Measurements from ENCODE around the gene CASQ1. TPM values are rescaled to one million over a fixed set of nuclear protein-coding genes. Genes with fewer than 3 reads are reported as not detected.

CASQ1 gene
- total RNA-seq, 1 donor from 2014 or later, result 1.7 TPM

DNA sequence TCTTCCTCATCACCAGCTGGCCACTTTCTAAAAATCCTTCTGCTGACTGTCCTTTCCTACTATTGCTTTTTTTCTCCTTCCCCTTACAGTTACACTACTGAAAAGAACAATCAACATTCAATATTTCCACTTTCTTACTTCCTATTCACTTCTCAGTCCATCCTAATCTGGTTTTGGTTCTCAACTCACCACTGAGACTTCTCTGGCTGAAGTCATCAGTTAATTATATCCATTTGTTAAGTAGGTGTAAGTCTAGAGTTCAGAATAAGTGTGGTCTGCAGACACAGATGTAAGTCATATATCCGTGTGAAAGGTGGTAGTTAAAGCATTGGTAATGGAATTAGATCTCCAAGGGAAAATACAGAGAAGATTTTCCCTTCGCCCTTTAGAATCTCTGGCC, 36.2 kb downstream of the CASQ1 start:
- Histone ChIP-seq H3K4me3 (ENCODE audit: insufficient read depth, low read depth, low read length) (no peak overlapping the region), H2AFZ (ENCODE audit: low read depth, low read length) (no peak overlapping the region), H3K4me1 (ENCODE audit: insufficient read depth, low read length) (no peaks in the 10 kb centered on the region), H3K36me3 (ENCODE audit: insufficient read depth, low read length) (peaks cover 68% of the 10 kb centered on the region), H3K9ac (ENCODE audit: low read length) (no peak overlapping the region), H3K27me3 (ENCODE audit: insufficient read depth, low read length) (no peaks in the 10 kb centered on the region), H3K27ac (ENCODE audit: low read depth, low read length) (no peak overlapping the region), H3K79me2 (ENCODE audit: insufficient read depth, low read length) (no peaks in the 10 kb centered on the region), H3K9me3 (ENCODE audit: insufficient read depth, low read depth, low read length) (no peaks in the 10 kb centered on the region), H3K4me2 (ENCODE audit: low read length) (no peak overlapping the region), H4K20me1 (ENCODE audit: insufficient read depth, low read length) (peaks cover 24% of the 10 kb centered on the region)
- FAIRE-seq (no peak), DNase-seq (ENCODE audit: low read depth) (no peak)
- H3K27me3 Mint-ChIP-seq (ENCODE audit: low read depth, unreplicated experiment), result no peaks in the 10 kb centered on the region
- H3K27ac Mint-ChIP-seq (ENCODE audit: unreplicated experiment), result no peak overlapping the region
- H3K4me3 Mint-ChIP-seq (ENCODE audit: unreplicated experiment), result no peak overlapping the region
- no peaks in the 10 kb centered on the region for H3K9me3 Mint-ChIP-seq (ENCODE audit: unreplicated experiment)
- H3K36me3 Mint-ChIP-seq (ENCODE audit: low read depth, unreplicated experiment), result peaks cover 11% of the 10 kb centered on the region
- TF ChIP-seq EZH2 (IDR thresholded peaks at IDR 0.05; ENCODE audit: insufficient read depth, low read length), result no peak
- no peaks in the 10 kb centered on the region for H3K4me1 Mint-ChIP-seq (ENCODE audit: low read depth, unreplicated experiment)

DNA sequence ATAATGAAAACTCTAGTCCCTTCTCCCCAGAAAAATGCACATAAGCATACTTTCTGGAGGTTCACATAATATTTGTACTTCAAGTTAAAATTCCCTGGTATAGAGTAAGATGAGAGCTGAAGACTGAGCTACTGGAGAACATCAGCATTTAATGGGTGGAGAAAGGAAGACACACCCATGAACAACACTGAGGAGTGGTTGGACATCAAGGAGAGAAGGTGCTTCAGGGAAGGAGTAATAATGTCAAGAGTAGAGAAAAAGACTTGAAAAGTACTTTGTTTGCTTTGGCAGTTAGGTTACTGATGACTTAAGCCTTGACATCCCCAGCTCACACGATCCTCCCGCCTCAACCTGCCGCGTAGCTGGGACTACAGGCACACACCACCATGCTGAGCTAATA, 36.7 kb downstream of the CASQ1 start:
- TF ChIP-seq, protein P1, sequence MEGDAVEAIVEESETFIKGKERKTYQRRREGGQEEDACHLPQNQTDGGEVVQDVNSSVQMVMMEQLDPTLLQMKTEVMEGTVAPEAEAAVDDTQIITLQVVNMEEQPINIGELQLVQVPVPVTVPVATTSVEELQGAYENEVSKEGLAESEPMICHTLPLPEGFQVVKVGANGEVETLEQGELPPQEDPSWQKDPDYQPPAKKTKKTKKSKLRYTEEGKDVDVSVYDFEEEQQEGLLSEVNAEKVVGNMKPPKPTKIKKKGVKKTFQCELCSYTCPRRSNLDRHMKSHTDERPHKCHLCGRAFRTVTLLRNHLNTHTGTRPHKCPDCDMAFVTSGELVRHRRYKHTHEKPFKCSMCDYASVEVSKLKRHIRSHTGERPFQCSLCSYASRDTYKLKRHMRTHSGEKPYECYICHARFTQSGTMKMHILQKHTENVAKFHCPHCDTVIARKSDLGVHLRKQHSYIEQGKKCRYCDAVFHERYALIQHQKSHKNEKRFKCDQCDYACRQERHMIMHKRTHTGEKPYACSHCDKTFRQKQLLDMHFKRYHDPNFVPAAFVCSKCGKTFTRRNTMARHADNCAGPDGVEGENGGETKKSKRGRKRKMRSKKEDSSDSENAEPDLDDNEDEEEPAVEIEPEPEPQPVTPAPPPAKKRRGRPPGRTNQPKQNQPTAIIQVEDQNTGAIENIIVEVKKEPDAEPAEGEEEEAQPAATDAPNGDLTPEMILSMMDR (IDR thresholded peaks at IDR 0.05; ENCODE audit: insufficient read depth, low read depth, low read length), result no peak
- TF ChIP-seq EZH2 (IDR thresholded peaks at IDR 0.05; ENCODE audit: insufficient read depth, low read length), result no peak
- FAIRE-seq (no peak), DNase-seq (ENCODE audit: low read depth) (no peak)
- H3K9ac ChIP-seq (ENCODE audit: low read length), result no peak overlapping the region
- H3K79me2 ChIP-seq (ENCODE audit: insufficient read depth, low read length), result no peaks in the 10 kb centered on the region
- Mint-ChIP-seq H3K9me3 (ENCODE audit: unreplicated experiment) (no peaks in the 10 kb centered on the region), H3K4me3 (ENCODE audit: unreplicated experiment) (no peak overlapping the region), H3K36me3 (ENCODE audit: low read depth, unreplicated experiment) (peaks cover 11% of the 10 kb centered on the region), H3K27me3 (ENCODE audit: low read depth, unreplicated experiment) (no peaks in the 10 kb centered on the region), H3K27ac (ENCODE audit: unreplicated experiment) (no peak overlapping the region), H3K4me1 (ENCODE audit: low read depth, unreplicated experiment) (no peaks in the 10 kb centered on the region)
- H3K36me3 ChIP-seq (ENCODE audit: insufficient read depth, low read length), result peaks cover 65% of the 10 kb centered on the region
- H3K4me2 ChIP-seq (ENCODE audit: low read length), result no peak overlapping the region
- H3K9me3 ChIP-seq (ENCODE audit: insufficient read depth, low read depth, low read length), result no peaks in the 10 kb centered on the region
- no peak overlapping the region for H2AFZ ChIP-seq (ENCODE audit: low read depth, low read length)
- H3K27me3 ChIP-seq (ENCODE audit: insufficient read depth, low read length), result no peaks in the 10 kb centered on the region
- H4K20me1 ChIP-seq (ENCODE audit: insufficient read depth, low read length), result peaks cover 24% of the 10 kb centered on the region
- no peak overlapping the region for H3K27ac ChIP-seq (ENCODE audit: low read depth, low read length)
- no peak overlapping the region for H3K4me3 ChIP-seq (ENCODE audit: insufficient read depth, low read depth, low read length)
- H3K4me1 ChIP-seq (ENCODE audit: insufficient read depth, low read length), result no peaks in the 10 kb centered on the region

GRCh38 chr1:160227561-160227960, 37.2 kb downstream of the CASQ1 start:
- Histone ChIP-seq H3K27me3 (ENCODE audit: insufficient read depth, low read length) (no peaks in the 10 kb centered on the region), H3K36me3 (ENCODE audit: insufficient read depth, low read length) (peaks cover 59% of the 10 kb centered on the region), H3K4me3 (ENCODE audit: insufficient read depth, low read depth, low read length) (no peak overlapping the region), H3K4me1 (ENCODE audit: insufficient read depth, low read length) (no peaks in the 10 kb centered on the region), H3K9ac (ENCODE audit: low read length) (no peak overlapping the region), H3K79me2 (ENCODE audit: insufficient read depth, low read length) (no peaks in the 10 kb centered on the region), H3K27ac (ENCODE audit: low read depth, low read length) (no peak overlapping the region), H2AFZ (ENCODE audit: low read depth, low read length) (no peak overlapping the region), H3K4me2 (ENCODE audit: low read length) (no peak overlapping the region), H4K20me1 (ENCODE audit: insufficient read depth, low read length) (peaks cover 19% of the 10 kb centered on the region), H3K9me3 (ENCODE audit: insufficient read depth, low read depth, low read length) (no peaks in the 10 kb centered on the region)
- FAIRE-seq, result no peak
- Mint-ChIP-seq H3K36me3 (ENCODE audit: low read depth, unreplicated experiment) (peaks cover 11% of the 10 kb centered on the region), H3K4me3 (ENCODE audit: unreplicated experiment) (no peak overlapping the region), H3K27me3 (ENCODE audit: low read depth, unreplicated experiment) (no peaks in the 10 kb centered on the region), H3K9me3 (ENCODE audit: unreplicated experiment) (no peaks in the 10 kb centered on the region), H3K4me1 (ENCODE audit: low read depth, unreplicated experiment) (no peaks in the 10 kb centered on the region), H3K27ac (ENCODE audit: unreplicated experiment) (no peak overlapping the region)
- TF ChIP-seq, protein P1 (IDR thresholded peaks at IDR 0.05; ENCODE audit: insufficient read depth, low read depth, low read length), result no peak
- TF ChIP-seq EZH2 (IDR thresholded peaks at IDR 0.05; ENCODE audit: insufficient read depth, low read length), result no peak
- no peak for DNase-seq (ENCODE audit: low read depth)

All from astrocyte (in vitro differentiated cells and primary cell).